Panc1 (cell line): ENCODE data around the gene BRD2. TPM values are rescaled to one million over a fixed set of nuclear protein-coding genes. Genes with fewer than 3 reads are reported as not detected.

Source experiments
- ATAC-seq: fragments of 200-7000 bp; cut with Tn5 transposase; 2 replicates; pipeline ENCODE4 v1.9.1; 2020; ENCODE audit warnings: mild to moderate bottlenecking, moderate library complexity
- BruUV-seq: library from RNA; stranded (reverse); fragments of 400-500 nt; replicated peaks from 2 replicates; lab custom pipeline; 2021; lab: Mats Ljungman, UMichigan
- CTCF ChIA-PET: fragments of 300-600 bp; sonication (Branson Sonifier 250); formaldehyde crosslinking; loops from one replicate; lab custom pipeline; 2022; ENCODE audit warnings: antibody characterized with exemption; lab: Charles Lee
- POLR2A ChIA-PET: fragments of 300-600 bp; sonication (Branson Sonifier 250); formaldehyde crosslinking; loops from one replicate; lab custom pipeline; 2022; ENCODE audit warnings: antibody characterized with exemption; lab: Charles Lee
- DNase-seq: peaks from one replicate; pipeline ENCODE4 v3.0.0-alpha.2; 2010; ENCODE audit warnings: low read depth, low spot score
- H3K27ac ChIP-seq: 2 replicates; pipeline ENCODE4 v1.5.1; 2011; ENCODE audit warnings: mild to moderate bottlenecking, low read length, inconsistent platforms
- H3K27me3 ChIP-seq: fragments of 200-500 bp; sonication (Bioruptor generic); 2 replicates; pipeline ENCODE4 v1.6.0; 2014; ENCODE audit warnings: low read length, inconsistent platforms; ENCODE audit not compliant: control insufficient read depth, insufficient read depth
- H3K36me3 ChIP-seq: fragments of 200-500 bp; sonication (Bioruptor generic); 2 replicates; pipeline ENCODE4 v1.5.1; 2014; ENCODE audit warnings: inconsistent platforms, mild to moderate bottlenecking, low read length, moderate library complexity; ENCODE audit not compliant: control insufficient read depth, insufficient read depth
- H3K4me1 ChIP-seq: 2 replicates; pipeline ENCODE4 v1.5.1; 2011; ENCODE audit warnings: inconsistent platforms, mild to moderate bottlenecking, low read length, moderate library complexity; ENCODE audit not compliant: control insufficient read depth, insufficient read depth
- H3K4me3 ChIP-seq, 2 experiments: 2 replicates each; pipeline ENCODE4 v1.5.1; 2011 to 2012; ENCODE audit warnings: low read depth in 2 of 2, low read length in 2 of 2, mild to moderate bottlenecking in 2 of 2, inconsistent platforms in 1 of 2, moderate library complexity in 1 of 2
- H3K9me3 ChIP-seq: fragments of 200-500 bp; sonication (Bioruptor generic); 2 replicates; pipeline ENCODE4 v1.5.1; 2014; ENCODE audit warnings: low read depth, mild to moderate bottlenecking, inconsistent platforms, low read length, moderate library complexity; ENCODE audit not compliant: control insufficient read depth, insufficient read depth
- POLR2AphosphoS5 ChIP-seq: IDR thresholded peaks from 2 replicates; pipeline ENCODE4 v1.6.1; 2012; ENCODE audit warnings: mild to moderate bottlenecking, low read depth, low read length, moderate library complexity
- REST ChIP-seq, 2 experiments: IDR thresholded peaks; 2 replicates each; pipeline ENCODE4 v1.6.1; 2011 to 2012; ENCODE audit warnings: low read depth in 2 of 2, control low read depth in 1 of 2, low read length in 1 of 2, mild to moderate bottlenecking in 1 of 2, moderate library complexity in 1 of 2; ENCODE audit not compliant: insufficient read depth in 1 of 2
- SIN3A ChIP-seq: IDR thresholded peaks from 2 replicates; pipeline ENCODE4 v1.6.1; 2012; ENCODE audit warnings: low read depth, mild to moderate bottlenecking, low read length, moderate library complexity, borderline replicate concordance; ENCODE audit not compliant: insufficient read depth
- TCF7L2 ChIP-seq: IDR thresholded peaks from 2 replicates; pipeline ENCODE4 v1.6.1; 2011; ENCODE audit warnings: mild to moderate bottlenecking, low read depth, low read length, inconsistent platforms
- in situ Hi-C: cut with HindIII; loops from 2 replicates; pipeline ENCODE4 v1.10.0; 2016; ENCODE audit warnings: low sequenced_read_pairs, low pct_unique_long_range_greater_than_20kb
- intact Hi-C: fragments of 100-400 bp; cut with micrococcal nuclease; formaldehyde crosslinking; loops from one replicate; pipeline ENCODE4 v1.10.0; 2022; ENCODE audit not compliant: unreplicated experiment
- total RNA-seq: library from RNA; stranded (reverse); gene quantifications from one replicate; pipeline ENCODE4 v1.2.1, GENCODE V29; 2021; ENCODE audit not compliant: unreplicated experiment
- TF ChIP-seq, protein P1 (sequence below): fragments of 450-650 bp; IDR thresholded peaks from 2 replicates; pipeline ENCODE4 v1.5.1; 2017; ENCODE audit warnings: mild to moderate bottlenecking

Gene BRD2
- total RNA-seq, 1 experiment from 2014 or later: 209 TPM

DNA sequence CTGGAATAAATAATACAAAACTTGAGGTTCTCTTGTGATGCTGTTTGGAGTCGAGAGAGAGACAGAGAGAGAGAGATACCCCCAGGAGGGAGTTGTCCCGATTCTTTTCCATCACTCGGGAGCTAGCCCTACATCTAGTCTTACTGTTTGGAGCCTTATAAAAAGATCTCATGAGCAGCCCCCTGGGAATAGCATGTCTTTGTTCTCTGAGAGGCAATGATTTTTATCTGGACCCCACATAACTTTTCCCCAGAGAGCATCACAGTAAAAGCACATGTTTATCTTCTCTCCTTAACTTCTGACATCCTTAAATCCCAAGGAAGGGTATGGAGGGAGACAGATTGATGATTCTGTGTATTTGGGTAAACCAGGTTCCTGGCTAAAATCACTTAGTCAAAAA, 61.9 kb downstream of the BRD2 start:
- intact Hi-C loops: no loop called here
- H3K4me3 ChIP-seq: no peak overlapping the region
- TF ChIP-seq TCF7L2: no peak
- TF ChIP-seq SIN3A: no peak
- TF ChIP-seq, protein P1, sequence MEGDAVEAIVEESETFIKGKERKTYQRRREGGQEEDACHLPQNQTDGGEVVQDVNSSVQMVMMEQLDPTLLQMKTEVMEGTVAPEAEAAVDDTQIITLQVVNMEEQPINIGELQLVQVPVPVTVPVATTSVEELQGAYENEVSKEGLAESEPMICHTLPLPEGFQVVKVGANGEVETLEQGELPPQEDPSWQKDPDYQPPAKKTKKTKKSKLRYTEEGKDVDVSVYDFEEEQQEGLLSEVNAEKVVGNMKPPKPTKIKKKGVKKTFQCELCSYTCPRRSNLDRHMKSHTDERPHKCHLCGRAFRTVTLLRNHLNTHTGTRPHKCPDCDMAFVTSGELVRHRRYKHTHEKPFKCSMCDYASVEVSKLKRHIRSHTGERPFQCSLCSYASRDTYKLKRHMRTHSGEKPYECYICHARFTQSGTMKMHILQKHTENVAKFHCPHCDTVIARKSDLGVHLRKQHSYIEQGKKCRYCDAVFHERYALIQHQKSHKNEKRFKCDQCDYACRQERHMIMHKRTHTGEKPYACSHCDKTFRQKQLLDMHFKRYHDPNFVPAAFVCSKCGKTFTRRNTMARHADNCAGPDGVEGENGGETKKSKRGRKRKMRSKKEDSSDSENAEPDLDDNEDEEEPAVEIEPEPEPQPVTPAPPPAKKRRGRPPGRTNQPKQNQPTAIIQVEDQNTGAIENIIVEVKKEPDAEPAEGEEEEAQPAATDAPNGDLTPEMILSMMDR: no peak
- no peak for TF ChIP-seq POLR2AphosphoS5
- TF ChIP-seq REST (IDR thresholded peaks at IDR 0.05; ENCODE audit: insufficient read depth in 1 of 2, low read depth in 2 of 2, low read length in 1 of 2): no peak
- H3K36me3 ChIP-seq: no peaks in the 10 kb centered on the region
- in situ Hi-C loops: no loop called here
- no peak for ATAC-seq
- H3K27me3 ChIP-seq: peaks cover 30% of the 10 kb centered on the region
- ChIA-PET POLR2A (no interaction called here), CTCF (no interaction called here)
- no peak overlapping the region for H3K27ac ChIP-seq
- no peak for DNase-seq
- no peaks in the 10 kb centered on the region for H3K4me1 ChIP-seq
- no TSS peak for BruUV-seq
- no peaks in the 10 kb centered on the region for H3K9me3 ChIP-seq

Other genes with a start within 250 kb of the BRD2 start
- not detected for gene HLA-DQA2, start 227.2 kb upstream of the BRD2 start, total RNA-seq
- not detected for gene HLA-DQB2, start 205.1 kb upstream of the BRD2 start, total RNA-seq
- 0.39 TPM for gene HLA-DOB, start 151.6 kb upstream of the BRD2 start, total RNA-seq
- 93.6 TPM for gene TAP2, start 129.9 kb upstream of the BRD2 start, total RNA-seq
- 43.8 TPM for gene PSMB8, start 124.5 kb upstream of the BRD2 start, total RNA-seq
- gene TAP1, start 114.9 kb upstream of the BRD2 start, total RNA-seq: 74.7 TPM
- gene PSMB9, start 114.4 kb upstream of the BRD2 start, total RNA-seq: 41.5 TPM
- gene HLA-DMB, start 27.6 kb upstream of the BRD2 start, total RNA-seq: 0.44 TPM
- 2.8 TPM for gene HLA-DMA, start 15.5 kb upstream of the BRD2 start, total RNA-seq
- 0.08 TPM for gene HLA-DOA, start 41.0 kb downstream of the BRD2 start, total RNA-seq
- gene HLA-DPA1, start 105.1 kb downstream of the BRD2 start, total RNA-seq: 0.69 TPM
- gene HLA-DPB1, start 107.4 kb downstream of the BRD2 start, total RNA-seq: 0.64 TPM
- 0.57 TPM for gene COL11A2, start 223.9 kb downstream of the BRD2 start, total RNA-seq
- 27.4 TPM for gene RXRB, start 232.1 kb downstream of the BRD2 start, total RNA-seq
- 135 TPM for gene SLC39A7, start 232.3 kb downstream of the BRD2 start, total RNA-seq
- 7.4 TPM for gene HSD17B8, start 236.1 kb downstream of the BRD2 start, total RNA-seq
- gene RING1, start 239.9 kb downstream of the BRD2 start, total RNA-seq: 33.7 TPM